HG03097 (cell line): ENCODE measurements around the gene KLHL25.

Source experiments
- ATAC-seq: cut with Tn5 transposase; IDR thresholded peaks from one replicate; pipeline ENCODE4 v1.9.1; 2021; ENCODE audit not compliant: unreplicated experiment, low FRiP score

Gene KLHL25

GRCh38 chr15:85762039-85762755, 32.5 kb downstream of the KLHL25 start:
- ATAC-seq = no peak

- no peak for ATAC-seq
Measured at GRCh38 chr15:85761635-85762034, 33.1 kb downstream of the KLHL25 start.

- no peak for ATAC-seq
Measured at GRCh38 chr15:85760531-85761371, 34.0 kb downstream of the KLHL25 start.

GRCh38 chr15:85760049-85760448, 34.7 kb downstream of the KLHL25 start:
- ATAC-seq = no peak

GRCh38 chr15:85759376-85759775, 35.3 kb downstream of the KLHL25 start:
- ATAC-seq = no peak

- no peak for ATAC-seq
Measured at GRCh38 chr15:85758655-85758978, 36.1 kb downstream of the KLHL25 start.

GRCh38 chr15:85757939-85758654, 36.6 kb downstream of the KLHL25 start:
- ATAC-seq = no peak

- no peak for ATAC-seq
Measured at GRCh38 chr15:85757073-85757938, 37.4 kb downstream of the KLHL25 start.

GRCh38 chr15:85756411-85757072, 38.2 kb downstream of the KLHL25 start:
- ATAC-seq = no peak

GRCh38 chr15:85755942-85756341, 38.8 kb downstream of the KLHL25 start:
- no peak for ATAC-seq

- ATAC-seq = no peak
Measured at GRCh38 chr15:85755471-85755870, 39.3 kb downstream of the KLHL25 start.

GRCh38 chr15:85754989-85755388, 39.7 kb downstream of the KLHL25 start:
- no peak for ATAC-seq

GRCh38 chr15:85753791-85754452, 40.8 kb downstream of the KLHL25 start:
- no peak for ATAC-seq

GRCh38 chr15:85753261-85753660, 41.5 kb downstream of the KLHL25 start:
- no peak for ATAC-seq

- no peak for ATAC-seq
Measured at GRCh38 chr15:85752491-85752961, 42.2 kb downstream of the KLHL25 start.

- ATAC-seq = no peak
Measured at GRCh38 chr15:85752124-85752475, 42.6 kb downstream of the KLHL25 start.

GRCh38 chr15:85751291-85752123, 43.2 kb downstream of the KLHL25 start:
- no peak for ATAC-seq
